ENCODE measurements around the gene NPTN. TPM values are rescaled to one million over a fixed set of nuclear protein-coding genes. Genes with fewer than 3 reads are reported as not detected.

The NPTN gene
- total RNA-seq, 2 experiments from 2014 or later: 41.5 to 43.2 TPM

- no peaks in the 10 kb centered on the region for H4K20me1 ChIP-seq (ENCODE audit: insufficient read depth, low read length)
- DNase-seq (ENCODE audit: low spot score): no peak
- BruUV-seq (replicated peaks): no TSS peak
- no peak overlapping the region for H3K4me3 ChIP-seq (ENCODE audit: low read depth, low read length, poor library complexity, severe bottlenecking)
- H2AFZ ChIP-seq (ENCODE audit: low read length): no peak overlapping the region
- no peak overlapping the region for H3K4me2 ChIP-seq (ENCODE audit: low read length)
- H3K79me2 ChIP-seq (ENCODE audit: insufficient read depth, low read depth, low read length): no peaks in the 10 kb centered on the region
- POLR2A ChIA-PET: no interaction called here
- CTCF ChIA-PET (ENCODE audit: unreplicated experiment): no interaction called here
- H3K9me3 ChIP-seq (ENCODE audit: low read length): no peaks in the 10 kb centered on the region
- no peaks in the 10 kb centered on the region for H3K36me3 ChIP-seq (ENCODE audit: insufficient read depth, low read length)
- intact Hi-C loops (cut with micrococcal nuclease; ENCODE audit: unreplicated experiment): no loop called here
- H3K9me2 ChIP-seq (ENCODE audit: insufficient read depth, low read length): no peaks in the 10 kb centered on the region
- TF ChIP-seq CTCF (conservative IDR thresholded peaks at IDR 0.05; ENCODE audit: low read length): no peak
- no peak for TF ChIP-seq EZH2phosphoT487 (IDR thresholded peaks at IDR 0.05; ENCODE audit: borderline replicate concordance, low read depth, low read length)
- H3K4me1 ChIP-seq (ENCODE audit: insufficient read depth, low read length, poor library complexity, severe bottlenecking): no peaks in the 10 kb centered on the region
- no peak overlapping the region for H3K27ac ChIP-seq (ENCODE audit: low read depth, low read length, poor library complexity, severe bottlenecking)
Measured at GRCh38 chr15:73538563-73539211, 94.5 kb downstream of the NPTN start.

- H2AFZ ChIP-seq (ENCODE audit: low read length): no peak overlapping the region
- no peaks in the 10 kb centered on the region for H4K20me1 ChIP-seq (ENCODE audit: insufficient read depth, low read length)
- no peaks in the 10 kb centered on the region for H3K9me2 ChIP-seq (ENCODE audit: insufficient read depth, low read length)
- H3K9me3 ChIP-seq (ENCODE audit: low read length): no peaks in the 10 kb centered on the region
- POLR2A ChIA-PET: no interaction called here
- no peaks in the 10 kb centered on the region for H3K36me3 ChIP-seq (ENCODE audit: insufficient read depth, low read length)
- CTCF ChIA-PET (ENCODE audit: unreplicated experiment): no interaction called here
- intact Hi-C loops (cut with micrococcal nuclease; ENCODE audit: unreplicated experiment): no loop called here
- no peaks in the 10 kb centered on the region for H3K4me1 ChIP-seq (ENCODE audit: insufficient read depth, low read length, poor library complexity, severe bottlenecking)
- no peak overlapping the region for H3K4me2 ChIP-seq (ENCODE audit: low read length)
- H3K27ac ChIP-seq (ENCODE audit: low read depth, low read length, poor library complexity, severe bottlenecking): no peak overlapping the region
- DNase-seq (ENCODE audit: low spot score): no peak
- no peaks in the 10 kb centered on the region for H3K79me2 ChIP-seq (ENCODE audit: insufficient read depth, low read depth, low read length)
- H3K4me3 ChIP-seq (ENCODE audit: low read depth, low read length, poor library complexity, severe bottlenecking): no peak overlapping the region
- TF ChIP-seq EZH2phosphoT487 (IDR thresholded peaks at IDR 0.05; ENCODE audit: borderline replicate concordance, low read depth, low read length) (no peak), CTCF (conservative IDR thresholded peaks at IDR 0.05; ENCODE audit: low read length) (no peak)
- no TSS peak for BruUV-seq (replicated peaks)
Measured at GRCh38 chr15:73538123-73538522, 95.1 kb downstream of the NPTN start.

GRCh38 chr15:73530649-73531048 is 102.5 kb downstream of the NPTN start:
- intact Hi-C loops (cut with micrococcal nuclease; ENCODE audit: unreplicated experiment): no loop called here
- H3K9me3 ChIP-seq (ENCODE audit: low read length): no peaks in the 10 kb centered on the region
- no peak for TF ChIP-seq CTCF (conservative IDR thresholded peaks at IDR 0.05; ENCODE audit: low read length)
- TF ChIP-seq EZH2phosphoT487 (IDR thresholded peaks at IDR 0.05; ENCODE audit: borderline replicate concordance, low read depth, low read length): no peak
- H2AFZ ChIP-seq (ENCODE audit: low read length): no peak overlapping the region
- H3K4me3 ChIP-seq (ENCODE audit: low read depth, low read length, poor library complexity, severe bottlenecking): no peak overlapping the region
- ChIA-PET CTCF (ENCODE audit: unreplicated experiment) (no interaction called here), POLR2A (no interaction called here)
- no peak overlapping the region for H3K27ac ChIP-seq (ENCODE audit: low read depth, low read length, poor library complexity, severe bottlenecking)
- DNase-seq (ENCODE audit: low spot score): no peak
- H3K9me2 ChIP-seq (ENCODE audit: insufficient read depth, low read length): no peaks in the 10 kb centered on the region
- no peaks in the 10 kb centered on the region for H3K79me2 ChIP-seq (ENCODE audit: insufficient read depth, low read depth, low read length)
- no peaks in the 10 kb centered on the region for H3K36me3 ChIP-seq (ENCODE audit: insufficient read depth, low read length)
- no TSS peak for BruUV-seq (replicated peaks)
- no peaks in the 10 kb centered on the region for H3K4me1 ChIP-seq (ENCODE audit: insufficient read depth, low read length, poor library complexity, severe bottlenecking)
- no peaks in the 10 kb centered on the region for H4K20me1 ChIP-seq (ENCODE audit: insufficient read depth, low read length)
- H3K4me2 ChIP-seq (ENCODE audit: low read length): no peak overlapping the region
